ENCODE measurements around the gene SEMA4G.

- TF ChIP-seq POLR2AphosphoS5 (IDR thresholded peaks at IDR 0.05; ENCODE audit: low read depth, low read length) (no peak), POLR2A (IDR thresholded peaks at IDR 0.05; ENCODE audit: low read depth, low read length) (no peak)
Observed at GRCh38 chr10:100943508-100943907, 25.8 kb upstream of the SEMA4G start.

Measured in GM12892 (cell line).